Natural killer cell (primary cell): ENCODE data around the gene SSBP2. TPM values are rescaled to one million over a fixed set of nuclear protein-coding genes. Genes with fewer than 3 reads are reported as not detected.

ENCODE experiments used
- ATAC-seq, 3 donors: fragments of 150-1000 bp in 2 of 3; fragments of 200-7000 bp in 1 of 3; cut with Tn5 transposase; 1 replicate in 1 of 3; 2 replicates in 2 of 3; pipeline ENCODE4 v1.10.0; 2021; ENCODE audit warnings: mild to moderate bottlenecking in 2 of 3, moderate library complexity in 2 of 3
- DNase-seq, 2 donors: peaks; one replicate each; pipeline versions ENCODE4 v3.0.0 to v3.0.0-alpha.2; 2013 to 2021; ENCODE audit warnings: mixed read lengths in 1 of 2
- H3K27ac ChIP-seq: one replicate; pipeline ENCODE4 v1.5.1; 2013; ENCODE audit warnings: mild to moderate bottlenecking, low read length
- H3K27me3 ChIP-seq: one replicate; pipeline ENCODE4 v1.6.1; 2013; ENCODE audit warnings: low read length; ENCODE audit not compliant: control insufficient read depth, insufficient read depth
- H3K36me3 ChIP-seq: one replicate; pipeline ENCODE4 v1.6.1; 2013; ENCODE audit warnings: low read length; ENCODE audit not compliant: control insufficient read depth, insufficient read depth
- H3K4me1 ChIP-seq: one replicate; pipeline ENCODE4 v1.6.1; 2013; ENCODE audit warnings: low read length; ENCODE audit not compliant: control insufficient read depth, insufficient read depth
- H3K4me3 ChIP-seq: one replicate; pipeline ENCODE4 v1.5.1; 2013; ENCODE audit warnings: low read length
- H3K9me3 ChIP-seq: one replicate; pipeline ENCODE4 v1.6.1; 2013; ENCODE audit warnings: low read length; ENCODE audit not compliant: control insufficient read depth, insufficient read depth
- H3K27ac Mint-ChIP-seq, 2 donors: one replicate each; pipeline ENCODE4 v1.8.0; 2022; ENCODE audit warnings: mild to moderate bottlenecking in 2 of 2, mixed read lengths in 2 of 2, moderate library complexity in 1 of 2
- H3K27me3 Mint-ChIP-seq, 2 donors: one replicate each; pipeline ENCODE4 v1.8.0; 2022; ENCODE audit warnings: low read depth in 2 of 2, mixed read lengths in 2 of 2
- H3K36me3 Mint-ChIP-seq: one replicate; pipeline ENCODE4 v1.8.0; 2022; ENCODE audit warnings: mixed read lengths
- H3K4me1 Mint-ChIP-seq, 2 donors: one replicate each; pipeline ENCODE4 v1.8.0; 2022; ENCODE audit warnings: mixed read lengths in 2 of 2
- H3K4me3 Mint-ChIP-seq: one replicate; pipeline ENCODE4 v1.8.0; 2022; ENCODE audit warnings: mild to moderate bottlenecking, moderate library complexity, mixed read lengths
- H3K9me3 Mint-ChIP-seq, 2 donors: one replicate each; pipeline ENCODE4 v1.8.0; 2022; ENCODE audit warnings: mixed read lengths in 2 of 2
- CTCF ChIP-seq: fragments of 200-600 bp; IDR thresholded peaks from one replicate; pipeline ENCODE4 v1.8.0; 2022; ENCODE audit warnings: antibody characterized with exemption
- WGBS: methylation state at CpG from one replicate; pipeline ENCODE4 v1.1.7; 2013; ENCODE audit warnings: missing lambda C conversion rate; ENCODE audit not compliant: insufficient coverage; 5-methylcytosine and 5-hydroxymethylcytosine counted together
- intact Hi-C: fragments of 100-400 bp; cut with micrococcal nuclease; formaldehyde crosslinking; loops from one replicate; pipeline ENCODE4 v1.14.2; 2022
- total RNA-seq, 4 donors: library from RNA; stranded (reverse); fragments of 120-200 nt in 1 of 4; gene quantifications; one replicate each; pipeline versions ENCODE4 v1.2.3 to v1.2.4, GENCODE V29; 2013 to 2022

SSBP2 gene
- total RNA-seq, 3 donors from 2014 or later (not counting 1 experiment from before 2014, with no cell fraction given) = 13.1 to 17.3 (median 14.8) TPM

GRCh38 chr5:81426359-81427030 lies 324.4 kb downstream of the SSBP2 start:
- no peak for TF ChIP-seq CTCF
- Histone ChIP-seq H3K27ac (no peak overlapping the region), H3K27me3 (no peaks in the 10 kb centered on the region), H3K4me3 (no peak overlapping the region), H3K36me3 (no peaks in the 10 kb centered on the region), H3K4me1 (no peaks in the 10 kb centered on the region), H3K9me3 (no peaks in the 10 kb centered on the region)
- Mint-ChIP-seq H3K27ac (no peak overlapping the region), H3K36me3 (no peaks in the 10 kb centered on the region), H3K27me3 (no peaks in the 10 kb centered on the region), H3K4me1 (peaks cover 4 to 6% of the 10 kb centered on the region in 2 donors), H3K4me3 (no peak overlapping the region), H3K9me3 (no peaks in the 10 kb centered on the region)
- 92% methylated on average over 2 of the region's 3 CpGs for WGBS
- intact Hi-C loops = no loop called here
- ATAC-seq (no peak), DNase-seq (no peak)

GRCh38 chr5:81425569-81425968 lies 325.3 kb downstream of the SSBP2 start:
- peaks cover 5 to 6% of the 10 kb centered on the region in 2 donors for H3K4me1 Mint-ChIP-seq
- no peaks in the 10 kb centered on the region for H3K9me3 Mint-ChIP-seq
- peak in 2 of 3 donors; percentile 42 to 57 for ATAC-seq
- H3K27ac Mint-ChIP-seq = no peak overlapping the region
- peak; percentile 71 for TF ChIP-seq CTCF
- Histone ChIP-seq H3K4me3 (no peak overlapping the region), H3K27ac (no peak overlapping the region), H3K27me3 (no peaks in the 10 kb centered on the region), H3K36me3 (no peaks in the 10 kb centered on the region), H3K4me1 (no peaks in the 10 kb centered on the region), H3K9me3 (no peaks in the 10 kb centered on the region)
- whole genome bisulfite sequencing = 15% methylated on average over 2 of the region's 2 CpGs
- no peaks in the 10 kb centered on the region for H3K36me3 Mint-ChIP-seq
- intact Hi-C loops = loop anchor here (1.0 kb wide), 2 partner anchors 741 to 800 kb away; no protein-coding TSS in a partner anchor
- no peak overlapping the region for H3K4me3 Mint-ChIP-seq
- no peaks in the 10 kb centered on the region for H3K27me3 Mint-ChIP-seq
- peak in 1 of 2 donors; percentile 61 for DNase-seq

GRCh38 chr5:81424728-81425127 lies 326.2 kb downstream of the SSBP2 start:
- intact Hi-C loops = loop anchor here (1.0 kb wide), 2 partner anchors 742 to 801 kb away; no protein-coding TSS in a partner anchor
- no peak overlapping the region for H3K27ac ChIP-seq
- Mint-ChIP-seq H3K4me1 (peaks cover 6 to 10% of the 10 kb centered on the region in 2 donors), H3K27me3 (no peaks in the 10 kb centered on the region), H3K36me3 (no peaks in the 10 kb centered on the region), H3K9me3 (no peaks in the 10 kb centered on the region), H3K4me3 (no peak overlapping the region), H3K27ac (no peak overlapping the region)
- no peak for TF ChIP-seq CTCF
- ATAC-seq = no peak
- H3K4me3 ChIP-seq = no peak overlapping the region
- WGBS = no CpG with 5 or more reads among the region's 1 CpG
- H3K27me3 ChIP-seq = no peaks in the 10 kb centered on the region
- no peaks in the 10 kb centered on the region for H3K4me1 ChIP-seq
- no peak for DNase-seq
- H3K36me3 ChIP-seq = peaks cover 3% of the 10 kb centered on the region
- H3K9me3 ChIP-seq = no peaks in the 10 kb centered on the region

GRCh38 chr5:81422671-81423070 lies 328.2 kb downstream of the SSBP2 start:
- no peak overlapping the region for H3K27ac Mint-ChIP-seq
- intact Hi-C loops = no loop called here
- no peaks in the 10 kb centered on the region for H3K36me3 Mint-ChIP-seq

More at GRCh38 chr5:81422671-81423070, 328.2 kb downstream of the SSBP2 start:
- Histone ChIP-seq H3K36me3 (peaks cover 7% of the 10 kb centered on the region), H3K9me3 (no peaks in the 10 kb centered on the region), H3K27me3 (no peaks in the 10 kb centered on the region), H3K4me3 (no peak overlapping the region), H3K4me1 (no peaks in the 10 kb centered on the region), H3K27ac (no peak overlapping the region)
- ATAC-seq (no peak), DNase-seq (no peak)
- Mint-ChIP-seq H3K9me3 (no peaks in the 10 kb centered on the region), H3K27me3 (no peaks in the 10 kb centered on the region), H3K4me3 (no peak overlapping the region), H3K4me1 (peaks cover 6 to 10% of the 10 kb centered on the region in 2 donors)
- 90% methylated on average over 2 of the region's 2 CpGs for WGBS
- no peak for TF ChIP-seq CTCF
